GM12878 (cell line): Measurements from ENCODE around the gene FOSL1.

Experiments
- BMI1 ChIP-seq: fragments of 450-650 bp; IDR thresholded peaks from 2 replicates; pipeline ENCODE4 v1.6.1; 2016; ENCODE audit warnings: mild to moderate bottlenecking, moderate library complexity, borderline replicate concordance
- BRCA1 ChIP-seq: IDR thresholded peaks from 2 replicates; pipeline ENCODE4 v1.6.1; 2011; ENCODE audit warnings: low read depth, low read length, improper control_type of control experiment
- CREB1 ChIP-seq: IDR thresholded peaks from 2 replicates; pipeline ENCODE4 v1.6.1; 2012; ENCODE audit warnings: low read depth, mild to moderate bottlenecking, inconsistent platforms
- CTCF ChIP-seq, 3 experiments: IDR thresholded peaks in 2 of 3; conservative IDR thresholded peaks in 1 of 3; 2 replicates each; pipeline ENCODE4 v1.5.1; 2011; ENCODE audit warnings: low read depth in 3 of 3, low read length in 3 of 3, mild to moderate bottlenecking in 3 of 3, control low read depth in 2 of 3, moderate library complexity in 2 of 3, inconsistent platforms in 1 of 3, mixed read lengths in 1 of 3; ENCODE audit not compliant: control insufficient read depth in 2 of 3, insufficient read depth in 1 of 3; ENCODE audit errors: extremely low read depth in 1 of 3
- HDAC2 ChIP-seq: fragments of 200-600 bp; sonication (generic); IDR thresholded peaks from 2 replicates; pipeline ENCODE4 v1.6.1; 2017
- MAX ChIP-seq: IDR thresholded peaks from 2 replicates; pipeline ENCODE4 v1.6.1; 2012; ENCODE audit warnings: low read depth, low read length, improper control_type of control experiment
- PRDM15 ChIP-seq: fragments of 450-650 bp; formaldehyde crosslinking; IDR thresholded peaks from 2 replicates; pipeline ENCODE4 v1.4.0; 2020; ENCODE audit warnings: mild to moderate bottlenecking, moderate library complexity
- RBBP5 ChIP-seq: fragments of 200-600 bp; sonication (generic); conservative IDR thresholded peaks from 2 replicates; pipeline ENCODE4 v1.6.1; 2016
- SUZ12 ChIP-seq: fragments of 200-600 bp; sonication (generic); IDR thresholded peaks from one replicate; pipeline ENCODE4 v1.6.1; 2018; ENCODE audit warnings: antibody characterized with exemption, mild to moderate bottlenecking; ENCODE audit not compliant: unreplicated experiment
- TARDBP ChIP-seq: IDR thresholded peaks from 2 replicates; pipeline ENCODE4 v1.6.1; 2016; ENCODE audit warnings: borderline replicate concordance
- TF ChIP-seq, protein P1 (sequence below): IDR thresholded peaks from 2 replicates; pipeline ENCODE4 v1.6.1; 2012; ENCODE audit warnings: mild to moderate bottlenecking, low read depth, low read length

- no peak for TF ChIP-seq RBBP5
- TF ChIP-seq, protein P1, sequence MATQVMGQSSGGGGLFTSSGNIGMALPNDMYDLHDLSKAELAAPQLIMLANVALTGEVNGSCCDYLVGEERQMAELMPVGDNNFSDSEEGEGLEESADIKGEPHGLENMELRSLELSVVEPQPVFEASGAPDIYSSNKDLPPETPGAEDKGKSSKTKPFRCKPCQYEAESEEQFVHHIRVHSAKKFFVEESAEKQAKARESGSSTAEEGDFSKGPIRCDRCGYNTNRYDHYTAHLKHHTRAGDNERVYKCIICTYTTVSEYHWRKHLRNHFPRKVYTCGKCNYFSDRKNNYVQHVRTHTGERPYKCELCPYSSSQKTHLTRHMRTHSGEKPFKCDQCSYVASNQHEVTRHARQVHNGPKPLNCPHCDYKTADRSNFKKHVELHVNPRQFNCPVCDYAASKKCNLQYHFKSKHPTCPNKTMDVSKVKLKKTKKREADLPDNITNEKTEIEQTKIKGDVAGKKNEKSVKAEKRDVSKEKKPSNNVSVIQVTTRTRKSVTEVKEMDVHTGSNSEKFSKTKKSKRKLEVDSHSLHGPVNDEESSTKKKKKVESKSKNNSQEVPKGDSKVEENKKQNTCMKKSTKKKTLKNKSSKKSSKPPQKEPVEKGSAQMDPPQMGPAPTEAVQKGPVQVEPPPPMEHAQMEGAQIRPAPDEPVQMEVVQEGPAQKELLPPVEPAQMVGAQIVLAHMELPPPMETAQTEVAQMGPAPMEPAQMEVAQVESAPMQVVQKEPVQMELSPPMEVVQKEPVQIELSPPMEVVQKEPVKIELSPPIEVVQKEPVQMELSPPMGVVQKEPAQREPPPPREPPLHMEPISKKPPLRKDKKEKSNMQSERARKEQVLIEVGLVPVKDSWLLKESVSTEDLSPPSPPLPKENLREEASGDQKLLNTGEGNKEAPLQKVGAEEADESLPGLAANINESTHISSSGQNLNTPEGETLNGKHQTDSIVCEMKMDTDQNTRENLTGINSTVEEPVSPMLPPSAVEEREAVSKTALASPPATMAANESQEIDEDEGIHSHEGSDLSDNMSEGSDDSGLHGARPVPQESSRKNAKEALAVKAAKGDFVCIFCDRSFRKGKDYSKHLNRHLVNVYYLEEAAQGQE, result no peak
- no peak for TF ChIP-seq TARDBP
- TF ChIP-seq MAX, result no peak
- no peak for TF ChIP-seq CTCF (IDR thresholded peaks at IDR 0.05 in 2 of 3, conservative IDR thresholded peaks at IDR 0.05 in 1 of 3; ENCODE audit: control insufficient read depth in 2 of 3, extremely low read depth in 1 of 3, insufficient read depth in 1 of 3, low read depth in 3 of 3, low read length in 3 of 3)
- no peak for TF ChIP-seq PRDM15 (CRISPR knock-in tag)
- TF ChIP-seq BRCA1, result no peak
- TF ChIP-seq SUZ12, result no peak
- no peak for TF ChIP-seq BMI1
- no peak for TF ChIP-seq HDAC2
- no peak for TF ChIP-seq CREB1
Observed at GRCh38 chr11:65916391-65916790, 16.2 kb upstream of the FOSL1 start.
